Measurements from ENCODE around the gene TTLL13. TPM values are rescaled to one million over a fixed set of nuclear protein-coding genes. Genes with fewer than 3 reads are reported as not detected.
A peak's percentile ranks its signal among the peaks of the same experiment; 100 is the strongest.

The TTLL13 gene
- total and polyA plus RNA-seq, 2 donors (not counting 1 experiment from before 2014, with no cell fraction given) = 0.33 to 0.42 TPM

DNA sequence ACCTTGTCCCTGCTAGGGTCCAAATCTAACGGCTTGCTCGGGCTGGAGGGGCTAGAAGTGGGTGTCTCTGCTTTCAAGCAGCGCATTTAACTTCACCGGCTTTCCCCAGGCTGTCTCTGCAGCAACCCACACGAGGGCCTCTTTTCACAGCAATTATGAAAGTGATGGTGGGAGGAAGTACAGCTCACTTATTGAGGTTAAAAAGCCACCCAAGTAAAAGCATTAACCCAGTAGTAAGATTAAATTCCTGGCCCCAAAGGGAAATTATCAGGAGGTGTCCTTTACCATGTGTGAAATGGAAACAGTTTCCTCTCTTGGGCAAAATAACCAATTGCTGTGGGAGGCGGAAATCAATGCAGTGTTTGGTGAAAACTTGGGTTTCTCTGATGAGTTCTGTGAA lies 57.2 kb downstream of the TTLL13 start:
- Histone ChIP-seq H3K9me3 (ENCODE audit: control extremely low read depth in 1 of 3, control insufficient read depth in 2 of 3, insufficient read depth in 1 of 3, low read length in 2 of 3) (no peaks in the 10 kb centered on the region), H3K4me3 (ENCODE audit: control extremely low read depth in 1 of 5, extremely low read depth in 1 of 5, insufficient read depth in 1 of 5, low read depth in 2 of 5, low read length in 4 of 5) (no peak overlapping the region), H4K20me1 (ENCODE audit: control insufficient read depth, insufficient read depth, low read length, poor library complexity, severe bottlenecking) (no peaks in the 10 kb centered on the region), H3K27me3 (replicated peaks in 1 of 4; ENCODE audit: control extremely low read depth in 1 of 4, control insufficient read depth in 3 of 4, insufficient read depth in 4 of 4, low read length in 3 of 4) (no peaks in the 10 kb centered on the region), H3K4me2 (replicated peaks; ENCODE audit: low read depth, low read length, poor library complexity, severe bottlenecking) (peak overlapping the region; percentile 16), H3K36me3 (replicated peaks in 1 of 2; ENCODE audit: control extremely low read depth in 1 of 2, control insufficient read depth in 1 of 2, extremely low read depth in 1 of 2, insufficient read depth in 2 of 2, low read length in 1 of 2) (no peaks in the 10 kb centered on the region), H3K27ac (ENCODE audit: low read length in 2 of 2) (no peak overlapping the region), H3K79me2 (ENCODE audit: control insufficient read depth, insufficient read depth, low read length) (no peaks in the 10 kb centered on the region), H3K9ac (ENCODE audit: low read length) (no peak overlapping the region), H3K4me1 (ENCODE audit: control insufficient read depth in 2 of 2, insufficient read depth in 2 of 2, low read length in 2 of 2) (peaks cover 7 to 9% of the 10 kb centered on the region in 2 donors), H2AFZ (ENCODE audit: insufficient read depth, low read depth, low read length, poor library complexity, severe bottlenecking) (peak overlapping the region; percentile 74)
- TF ChIP-seq EZH2 (IDR thresholded peaks at IDR 0.05; ENCODE audit: borderline replicate concordance, insufficient read depth, low read depth, low read length, poor library complexity, severe bottlenecking) = no peak
- TF ChIP-seq, protein P1, sequence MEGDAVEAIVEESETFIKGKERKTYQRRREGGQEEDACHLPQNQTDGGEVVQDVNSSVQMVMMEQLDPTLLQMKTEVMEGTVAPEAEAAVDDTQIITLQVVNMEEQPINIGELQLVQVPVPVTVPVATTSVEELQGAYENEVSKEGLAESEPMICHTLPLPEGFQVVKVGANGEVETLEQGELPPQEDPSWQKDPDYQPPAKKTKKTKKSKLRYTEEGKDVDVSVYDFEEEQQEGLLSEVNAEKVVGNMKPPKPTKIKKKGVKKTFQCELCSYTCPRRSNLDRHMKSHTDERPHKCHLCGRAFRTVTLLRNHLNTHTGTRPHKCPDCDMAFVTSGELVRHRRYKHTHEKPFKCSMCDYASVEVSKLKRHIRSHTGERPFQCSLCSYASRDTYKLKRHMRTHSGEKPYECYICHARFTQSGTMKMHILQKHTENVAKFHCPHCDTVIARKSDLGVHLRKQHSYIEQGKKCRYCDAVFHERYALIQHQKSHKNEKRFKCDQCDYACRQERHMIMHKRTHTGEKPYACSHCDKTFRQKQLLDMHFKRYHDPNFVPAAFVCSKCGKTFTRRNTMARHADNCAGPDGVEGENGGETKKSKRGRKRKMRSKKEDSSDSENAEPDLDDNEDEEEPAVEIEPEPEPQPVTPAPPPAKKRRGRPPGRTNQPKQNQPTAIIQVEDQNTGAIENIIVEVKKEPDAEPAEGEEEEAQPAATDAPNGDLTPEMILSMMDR (IDR thresholded peaks at IDR 0.05) = no peak
- Mint-ChIP-seq H3K4me1 (peaks cover 12% of the 10 kb centered on the region), H3K4me3 (no peak overlapping the region), H3K27me3 (no peaks in the 10 kb centered on the region), H3K9me3 (ENCODE audit: insufficient read depth) (no peaks in the 10 kb centered on the region), H3K27ac (peak overlapping the region; percentile 15)
- intact Hi-C loops (cut with micrococcal nuclease) = no loop called here
- ChIA-PET POLR2A (no interaction called here), CTCF (interaction anchor here (0.6 to 7.5 kb wide), 7 partner anchors 10 to 562 kb away, joined by 3 to 48 read pairs (median 3); partner anchors contain the start of gene FURIN)
- no peak for DNase-seq
- 24% methylated on average over 3 of the region's 6 CpGs for WGBS (ENCODE audit: insufficient coverage)
- ATAC-seq (ENCODE audit: low read depth) = no peak

DNA sequence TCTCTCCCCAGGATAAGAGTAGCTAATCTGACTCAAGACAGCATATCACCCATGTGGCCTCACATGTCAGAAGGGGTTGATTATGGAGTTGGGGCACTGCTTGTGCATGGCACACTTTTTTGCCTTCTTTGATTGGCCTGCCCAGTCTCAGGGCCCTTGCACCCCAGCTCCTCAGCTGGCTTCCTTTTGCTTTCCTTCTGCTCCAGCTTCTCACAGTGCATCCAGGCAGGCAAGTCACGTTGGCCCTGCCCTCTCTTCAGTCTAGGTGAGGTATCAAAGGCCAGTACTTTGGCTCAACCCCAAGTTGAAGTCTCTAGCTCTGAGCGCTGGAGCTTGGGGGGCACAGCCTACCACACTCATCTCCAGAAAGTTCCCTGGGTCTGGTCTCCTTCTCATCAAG lies 58.3 kb downstream of the TTLL13 start:
- Histone ChIP-seq H3K27me3 (replicated peaks in 1 of 4; ENCODE audit: control extremely low read depth in 1 of 4, control insufficient read depth in 3 of 4, insufficient read depth in 4 of 4, low read length in 3 of 4) (no peaks in the 10 kb centered on the region), H3K9me3 (ENCODE audit: control extremely low read depth in 1 of 3, control insufficient read depth in 2 of 3, insufficient read depth in 1 of 3, low read length in 2 of 3) (no peaks in the 10 kb centered on the region), H3K79me2 (ENCODE audit: control insufficient read depth, insufficient read depth, low read length) (no peaks in the 10 kb centered on the region), H3K27ac (ENCODE audit: low read length in 2 of 2) (no peak overlapping the region), H3K36me3 (replicated peaks in 1 of 2; ENCODE audit: control extremely low read depth in 1 of 2, control insufficient read depth in 1 of 2, extremely low read depth in 1 of 2, insufficient read depth in 2 of 2, low read length in 1 of 2) (no peaks in the 10 kb centered on the region), H3K4me1 (ENCODE audit: control insufficient read depth in 2 of 2, insufficient read depth in 2 of 2, low read length in 2 of 2) (peaks cover 7 to 9% of the 10 kb centered on the region in 2 donors), H3K4me3 (ENCODE audit: control extremely low read depth in 1 of 5, extremely low read depth in 1 of 5, insufficient read depth in 1 of 5, low read depth in 2 of 5, low read length in 4 of 5) (no peak overlapping the region), H3K9ac (ENCODE audit: low read length) (no peak overlapping the region), H4K20me1 (ENCODE audit: control insufficient read depth, insufficient read depth, low read length, poor library complexity, severe bottlenecking) (no peaks in the 10 kb centered on the region), H3K4me2 (replicated peaks; ENCODE audit: low read depth, low read length, poor library complexity, severe bottlenecking) (no peak overlapping the region), H2AFZ (ENCODE audit: insufficient read depth, low read depth, low read length, poor library complexity, severe bottlenecking) (no peak overlapping the region)
- intact Hi-C loops (cut with micrococcal nuclease) = no loop called here
- ATAC-seq (ENCODE audit: low read depth) = no peak
- TF ChIP-seq, protein P1 (IDR thresholded peaks at IDR 0.05) = no peak
- no peak for TF ChIP-seq EZH2 (IDR thresholded peaks at IDR 0.05; ENCODE audit: borderline replicate concordance, insufficient read depth, low read depth, low read length, poor library complexity, severe bottlenecking)
- H3K27me3 Mint-ChIP-seq = no peaks in the 10 kb centered on the region
- H3K27ac Mint-ChIP-seq = no peak overlapping the region
- CTCF ChIA-PET = interaction anchor here (0.6 to 7.5 kb wide), 6 partner anchors 12 to 409 kb away, joined by 3 to 48 read pairs (median 4); no protein-coding TSS in a partner anchor
- POLR2A ChIA-PET = no interaction called here
- no peaks in the 10 kb centered on the region for H3K9me3 Mint-ChIP-seq (ENCODE audit: insufficient read depth)
- peaks cover 12% of the 10 kb centered on the region for H3K4me1 Mint-ChIP-seq
- 83% methylated on average over 1 of the region's 2 CpGs for WGBS (ENCODE audit: insufficient coverage)
- DNase-seq = no peak
- H3K4me3 Mint-ChIP-seq = no peak overlapping the region
